Testis (tissue), 3 donors: ENCODE results near the gene PLD1. TPM values are rescaled to one million over a fixed set of nuclear protein-coding genes. Genes with fewer than 3 reads are reported as not detected.
"Not testable (repeated sequence)": the region's sequence is repeated elsewhere in the genome, so short reads cannot be mapped to it uniquely, and the experiment has no call there.

Experiments
- DNase-seq: peaks from one replicate; pipeline ENCODE4 v3.0.0-alpha.2; 2019
- H3K27ac ChIP-seq, 2 donors: fragments of 200-600 bp; sonication (generic); one replicate each; pipeline ENCODE4 v1.5.1; 2019
- H3K27me3 ChIP-seq: fragments of 200-600 bp; sonication (generic); one replicate; pipeline ENCODE4 v1.5.1; 2019
- H3K36me3 ChIP-seq: fragments of 200-600 bp; sonication (generic); one replicate; pipeline ENCODE4 v1.5.1; 2017; ENCODE audit warnings: low read depth; ENCODE audit errors: missing control alignments
- H3K4me1 ChIP-seq: fragments of 200-600 bp; sonication (generic); one replicate; pipeline ENCODE4 v1.5.1; 2019
- H3K4me3 ChIP-seq, 2 donors: fragments of 200-600 bp; sonication (generic); one replicate each; pipeline ENCODE4 v1.5.1; 2017 to 2019
- H3K9me3 ChIP-seq: fragments of 200-600 bp; sonication (generic); one replicate; pipeline ENCODE4 v1.5.1; 2017
- CTCF ChIP-seq, 3 experiments: fragments of 450-650 bp in 2 of 3; fragments of 200-600 bp in 1 of 3; sonication (generic) in 1 of 3; IDR thresholded peaks; one replicate each; pipeline ENCODE4 v1.5.1; 2016 to 2019; ENCODE audit warnings: antibody characterized with exemption in 3 of 3, mild to moderate bottlenecking in 2 of 3, moderate library complexity in 1 of 3
- POLR2A ChIP-seq: fragments of 450-650 bp; IDR thresholded peaks from one replicate; pipeline ENCODE4 v1.6.1; 2017; ENCODE audit warnings: antibody characterized with exemption, mild to moderate bottlenecking, moderate library complexity
- WGBS, 2 donors: methylation state at CpG; one replicate each; pipeline ENCODE4 v1.1.5; 2018; 5-methylcytosine and 5-hydroxymethylcytosine counted together
- intact Hi-C: fragments of 100-400 bp; cut with DNase I; formaldehyde crosslinking; loops from one replicate; pipeline ENCODE4 v1.15.1; 2023; ENCODE audit warnings: low total_unique reads
- polyA plus RNA-seq: library from polyadenylated mRNA; stranded (reverse); fragments of 350-450 nt; fragmentation: Illumina TruSeq; extraction: RNeasy Lipid Tissue Mini Kit (QIAGEN cat#74804); gene quantifications from one replicate; pipeline ENCODE4 v1.2.3, GENCODE V29; 2014; ENCODE audit warnings: low read depth, low replicate concordance; ENCODE audit not compliant: insufficient read depth
- total RNA-seq, 2 donors: library from RNA; depleted of rRNA; stranded (reverse); fragments of >200 nt; gene quantifications; one replicate each; pipeline ENCODE4 v1.2.3, GENCODE V29; 2016

The PLD1 gene
- total and polyA plus RNA-seq, 3 donors from 2014 or later, result 10.7 to 27.4 (median 19.1) TPM

DNA sequence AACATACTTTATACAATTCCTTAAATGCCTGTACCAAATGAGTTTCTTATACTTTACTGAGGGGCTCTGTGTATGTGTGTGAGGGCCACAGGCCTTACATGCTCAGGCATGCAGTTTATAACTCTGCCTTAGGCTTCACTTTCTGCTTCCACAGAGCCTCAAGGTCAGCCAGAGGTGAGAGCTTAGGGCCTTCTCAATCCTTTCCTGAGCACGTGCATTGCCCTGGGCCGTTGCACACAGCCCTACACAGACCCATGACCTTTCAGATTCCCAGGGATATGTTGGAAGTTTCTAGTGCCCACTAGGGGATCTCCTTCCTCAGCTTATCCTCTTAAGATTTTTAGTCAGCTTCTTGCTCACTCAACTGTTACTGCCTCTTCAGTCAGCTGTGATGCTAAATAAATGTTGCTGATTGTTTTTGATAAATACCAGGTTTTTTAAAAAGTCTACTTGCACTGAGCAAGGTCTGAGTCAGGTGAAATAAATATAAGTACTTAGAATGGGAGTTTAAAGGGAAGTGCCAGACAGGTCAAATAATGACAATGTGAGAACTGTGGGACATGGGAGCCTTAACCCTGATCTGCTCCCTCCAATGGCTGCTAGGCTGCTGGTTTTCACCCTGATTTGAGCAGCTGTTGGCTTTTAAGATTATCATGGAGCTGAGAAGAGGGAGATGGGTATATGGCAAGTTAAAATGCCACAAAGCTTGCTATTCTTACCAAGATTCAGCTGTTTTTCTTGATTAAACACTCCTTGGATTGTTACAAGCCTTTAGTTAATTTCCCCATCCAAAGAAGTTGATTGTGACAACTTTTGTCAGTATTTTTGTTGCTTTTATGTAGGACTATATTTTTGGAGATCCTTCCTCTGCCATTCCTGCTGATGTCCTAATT lies 169.5 kb downstream of the PLD1 start:
- TF ChIP-seq POLR2A, result no peak
- TF ChIP-seq CTCF (IDR thresholded peaks at IDR 0.05), result no peak
- DNase-seq, result no peak
- no peaks in the 10 kb centered on the region for H3K4me1 ChIP-seq
- H3K27ac ChIP-seq, result no peak overlapping the region
- WGBS, 2 donors, result 38 to 50% methylated on average over 2 of the region's 2 CpGs
- H3K9me3 ChIP-seq, result no peaks in the 10 kb centered on the region
- no peak overlapping the region for H3K4me3 ChIP-seq
- H3K36me3 ChIP-seq, result no peaks in the 10 kb centered on the region
- H3K27me3 ChIP-seq, result no peaks in the 10 kb centered on the region
- intact Hi-C loops, result no loop called here

- intact Hi-C loops, result no loop called here
- H3K27me3 ChIP-seq, result no peaks in the 10 kb centered on the region
- H3K4me3 ChIP-seq, result no peak overlapping the region
- H3K36me3 ChIP-seq, result no peaks in the 10 kb centered on the region
- DNase-seq, result no peak
- H3K9me3 ChIP-seq, result no peaks in the 10 kb centered on the region
- H3K27ac ChIP-seq, result no peak overlapping the region
- no peaks in the 10 kb centered on the region for H3K4me1 ChIP-seq
- WGBS, 2 donors, result 89 to 97% methylated on average over 1 of the region's 1 CpG
- TF ChIP-seq POLR2A, result no peak
- no peak for TF ChIP-seq CTCF (IDR thresholded peaks at IDR 0.05)
Measured at GRCh38 chr3:171636666-171637065, 173.6 kb downstream of the PLD1 start.

DNA sequence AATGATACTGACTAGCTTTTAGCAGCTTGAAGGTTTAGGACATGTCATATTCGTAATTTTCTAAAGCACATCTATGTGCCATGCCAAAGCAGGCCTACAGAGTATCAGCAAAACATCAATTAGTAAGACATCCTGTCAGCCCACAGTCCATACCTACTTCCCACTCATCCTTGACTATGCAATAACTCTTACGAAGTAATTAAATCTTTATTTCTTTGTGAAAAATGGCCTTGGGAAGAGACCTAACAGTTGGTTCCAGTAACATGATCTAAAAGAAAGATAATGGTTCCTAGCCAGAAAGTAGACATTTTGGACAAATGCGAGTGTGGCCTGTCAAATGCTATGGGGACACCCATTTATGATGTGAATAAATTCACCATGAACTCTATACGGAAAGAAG lies 177.5 kb downstream of the PLD1 start:
- intact Hi-C loops, result no loop called here
- no peaks in the 10 kb centered on the region for H3K36me3 ChIP-seq
- H3K4me3 ChIP-seq, result no peak overlapping the region
- DNase-seq, result no peak
- TF ChIP-seq CTCF (IDR thresholded peaks at IDR 0.05), result no peak
- no peak for TF ChIP-seq POLR2A
- 85 to 92% methylated on average over 4 of the region's 4 CpGs for WGBS, 2 donors
- H3K27me3 ChIP-seq, result no peaks in the 10 kb centered on the region
- H3K4me1 ChIP-seq, result no peaks in the 10 kb centered on the region
- H3K9me3 ChIP-seq, result no peaks in the 10 kb centered on the region
- H3K27ac ChIP-seq, result no peak overlapping the region

DNA sequence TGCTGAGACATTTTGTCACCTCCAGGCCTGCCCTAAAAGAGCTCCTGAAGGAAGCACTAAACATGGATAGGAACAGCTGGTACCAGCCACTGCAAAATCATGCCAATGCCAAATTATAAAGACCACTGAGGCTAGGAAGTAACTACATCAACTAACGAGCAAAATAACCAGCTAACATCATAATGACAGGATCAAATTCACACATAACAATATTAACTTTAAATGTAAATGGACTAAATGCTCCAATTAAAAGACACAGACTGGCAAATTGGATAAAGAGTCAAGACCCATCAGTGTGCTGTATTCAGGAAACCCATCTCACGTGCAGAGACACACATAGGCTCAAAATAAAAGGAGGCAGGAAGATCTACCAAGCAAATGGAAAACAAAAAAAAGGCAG lies 183.5 kb downstream of the PLD1 start:
- WGBS, 2 donors, result 89 to 98% methylated on average over 2 of the region's 2 CpGs

GRCh38 chr3:171622126-171622525 lies 188.2 kb downstream of the PLD1 start:
- H3K27me3 ChIP-seq, result no peaks in the 10 kb centered on the region
- WGBS, 2 donors, result 97 to 98% methylated on average over 2 of the region's 2 CpGs
- H3K36me3 ChIP-seq, result no peaks in the 10 kb centered on the region
- intact Hi-C loops, result no loop called here
- TF ChIP-seq CTCF (IDR thresholded peaks at IDR 0.05) (no peak), POLR2A (no peak)
- no peak overlapping the region for H3K4me3 ChIP-seq
- H3K4me1 ChIP-seq, result no peaks in the 10 kb centered on the region
- no peaks in the 10 kb centered on the region for H3K9me3 ChIP-seq
- DNase-seq, result no peak
- H3K27ac ChIP-seq, result no peak overlapping the region

More for the DNA sequence above, 183.5 kb downstream of the PLD1 start:
- DNase-seq, H3K4me1 ChIP-seq, H3K9me3 ChIP-seq, H3K27me3 ChIP-seq, H3K36me3 ChIP-seq, intact Hi-C loops, H3K4me3 ChIP-seq, H3K27ac ChIP-seq: not testable (repeated sequence)
